LNCAP (cell line): Measurements from ENCODE around the gene AIRE.

Source experiments
- CTCF ChIP-seq: fragments of 450-650 bp; IDR thresholded peaks from 2 replicates; pipeline ENCODE4 v1.5.1; 2017; ENCODE audit warnings: mild to moderate bottlenecking

The AIRE gene

GRCh38 chr21:44325386-44326271, 40.0 kb downstream of the AIRE start:
- no peak for TF ChIP-seq CTCF

- no peak for TF ChIP-seq CTCF
These were observed 40.6 kb downstream of the AIRE start for GRCh38 chr21:44326272-44326647.

DNA sequence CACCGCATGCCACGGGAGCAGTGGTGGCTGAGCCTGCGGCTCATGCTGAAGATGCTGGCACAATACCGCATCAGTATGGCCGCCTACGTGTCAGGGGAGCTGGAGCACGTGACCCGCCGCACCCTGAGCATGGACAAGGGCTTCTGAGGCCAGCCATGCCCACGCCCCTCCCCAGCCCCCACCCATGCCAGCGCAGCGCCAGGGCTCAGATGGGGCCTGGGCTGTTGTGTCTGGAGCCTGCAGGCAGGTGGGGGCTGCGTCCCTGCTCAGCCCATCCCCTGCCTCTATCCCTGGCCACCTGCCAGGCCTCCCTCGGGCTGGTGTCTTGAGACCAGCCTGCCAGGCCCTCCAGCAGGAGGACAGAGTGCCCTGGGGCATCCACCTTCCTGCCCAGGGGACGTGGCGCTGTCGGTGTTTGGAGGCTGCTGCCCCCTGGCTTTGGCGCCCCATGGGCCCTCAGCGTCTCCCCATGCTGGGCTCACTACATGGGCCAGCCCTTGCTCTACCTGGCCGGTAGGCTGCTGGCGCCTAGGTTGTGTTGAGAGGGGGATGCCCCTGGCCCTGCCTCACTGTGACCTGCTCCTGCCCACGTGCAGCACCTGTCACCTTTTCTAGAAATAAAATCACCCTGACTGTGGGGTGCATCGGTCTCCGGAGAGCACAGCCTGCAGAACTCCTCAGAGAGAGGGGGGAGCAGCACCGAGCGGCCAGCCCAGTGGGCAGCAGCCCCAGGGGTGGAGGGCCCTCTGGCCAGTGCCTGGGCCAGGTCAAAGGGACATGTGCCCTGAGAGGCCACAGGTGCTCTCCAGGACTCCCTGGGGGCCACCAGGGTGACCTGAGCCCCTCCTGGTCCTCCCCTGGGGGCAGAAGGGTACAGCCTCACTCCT, 41.3 kb downstream of the AIRE start:
- no peak for TF ChIP-seq CTCF

GRCh38 chr21:44327603-44327974, 41.9 kb downstream of the AIRE start:
- TF ChIP-seq CTCF, result no peak

DNA sequence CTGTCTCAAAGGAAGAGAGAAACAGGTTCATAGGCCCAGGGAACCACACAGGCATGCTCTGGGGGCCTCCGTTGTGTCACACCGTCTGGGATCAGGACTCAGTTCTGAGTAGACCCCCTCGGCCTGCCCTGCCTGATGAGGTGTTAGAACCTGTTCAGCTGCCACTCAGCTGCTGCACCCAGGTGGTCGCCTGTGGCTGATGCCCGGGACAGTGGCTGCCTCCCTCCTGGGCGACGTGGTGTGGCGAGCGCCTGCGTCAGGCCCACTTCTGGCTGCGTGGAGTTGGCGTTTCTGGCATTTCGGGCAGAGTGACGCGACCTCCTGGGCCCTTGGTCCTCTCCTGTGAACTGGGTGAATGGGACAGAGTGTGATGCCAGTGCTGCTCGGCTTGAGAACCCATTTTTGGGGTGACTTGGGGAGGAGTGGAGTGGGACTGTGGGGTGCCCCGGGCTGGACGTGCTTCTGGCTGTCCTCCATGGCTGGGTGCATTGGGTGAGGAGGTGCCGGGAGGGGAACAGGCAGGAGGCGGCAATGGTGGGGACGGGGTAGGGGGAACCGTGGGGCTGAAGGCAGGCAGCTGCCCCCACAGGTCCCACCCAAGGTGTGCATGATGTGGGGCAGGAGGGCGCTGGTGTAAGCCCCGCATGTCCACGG, 42.7 kb downstream of the AIRE start:
- TF ChIP-seq CTCF, result no peak

DNA sequence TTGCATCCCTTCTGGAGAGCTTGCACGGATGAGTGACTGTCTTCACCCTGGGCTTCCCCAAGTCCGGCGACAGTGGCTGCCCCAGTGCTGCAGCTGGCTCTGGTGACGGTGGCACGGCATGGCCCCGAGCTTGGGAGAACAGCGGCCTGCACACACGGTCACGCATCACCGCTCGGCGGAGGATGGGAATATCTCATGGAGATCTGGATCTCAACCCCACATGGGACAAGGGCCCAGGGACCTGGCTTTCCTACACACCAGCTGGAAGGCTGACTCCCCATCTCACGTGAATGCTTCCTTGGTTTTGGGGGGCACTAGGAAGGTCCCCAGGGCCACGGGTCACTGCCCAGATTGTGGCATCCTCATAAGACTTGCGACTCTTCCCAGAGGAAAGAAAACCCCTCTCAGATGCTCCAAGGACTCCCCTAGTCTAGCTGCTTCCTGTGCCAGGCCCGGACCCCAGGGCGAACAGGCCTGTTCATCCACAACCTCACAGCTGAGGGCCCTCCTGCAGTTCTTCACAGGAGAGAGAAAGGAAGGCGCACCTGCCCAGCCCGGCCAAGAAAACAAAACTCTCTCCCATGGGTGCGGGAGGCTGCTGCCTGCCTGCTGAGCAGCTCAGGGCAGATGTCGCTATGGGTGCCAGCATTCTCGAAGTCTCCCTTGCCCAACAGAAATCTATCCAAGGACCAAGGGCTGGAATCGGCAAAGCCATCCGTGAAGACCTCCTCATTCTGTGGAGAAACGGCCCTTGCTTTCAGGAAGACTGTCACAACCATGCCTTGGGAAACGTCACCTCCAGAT, 43.6 kb downstream of the AIRE start:
- TF ChIP-seq CTCF, result no peak
